Measurements from ENCODE around the gene MTERF2. TPM values are rescaled to one million over a fixed set of nuclear protein-coding genes. Genes with fewer than 3 reads are reported as not detected.

The MTERF2 gene
- total and polyA plus RNA-seq, 9 donors: 11.7 to 21.9 (median 15.3) TPM

DNA sequence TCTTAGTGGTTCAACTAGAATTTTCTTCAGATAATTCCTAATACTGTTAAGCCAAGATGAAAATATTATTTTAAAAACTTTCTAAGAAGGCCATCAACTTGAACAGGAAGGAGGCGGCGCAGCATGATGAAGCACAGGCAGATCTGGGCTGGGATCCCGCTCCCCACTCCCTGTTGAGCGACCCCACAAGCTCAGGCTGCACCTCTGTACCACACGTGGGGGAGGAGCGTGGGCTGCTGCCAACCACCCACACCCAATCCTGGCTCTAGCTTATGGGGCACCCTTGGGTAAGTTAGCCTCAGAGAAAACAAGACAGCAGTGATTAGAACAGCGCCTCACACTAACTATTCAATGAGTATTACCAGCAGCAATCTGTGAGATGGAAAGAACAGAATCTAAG, 6.0 kb downstream of the MTERF2 start:
- 52 to 58% (median 57%) methylated on average over 7 of the region's 7 CpGs for WGBS, 3 donors
- H3K36me3 ChIP-seq: no peaks in the 10 kb centered on the region
- no peak overlapping the region for H3K4me3 ChIP-seq
- no peaks in the 10 kb centered on the region for H3K9me3 ChIP-seq
- no peak overlapping the region for H3K27ac ChIP-seq
- TF ChIP-seq EP300 (IDR thresholded peaks at IDR 0.05): no peak
- TF ChIP-seq, protein P1, sequence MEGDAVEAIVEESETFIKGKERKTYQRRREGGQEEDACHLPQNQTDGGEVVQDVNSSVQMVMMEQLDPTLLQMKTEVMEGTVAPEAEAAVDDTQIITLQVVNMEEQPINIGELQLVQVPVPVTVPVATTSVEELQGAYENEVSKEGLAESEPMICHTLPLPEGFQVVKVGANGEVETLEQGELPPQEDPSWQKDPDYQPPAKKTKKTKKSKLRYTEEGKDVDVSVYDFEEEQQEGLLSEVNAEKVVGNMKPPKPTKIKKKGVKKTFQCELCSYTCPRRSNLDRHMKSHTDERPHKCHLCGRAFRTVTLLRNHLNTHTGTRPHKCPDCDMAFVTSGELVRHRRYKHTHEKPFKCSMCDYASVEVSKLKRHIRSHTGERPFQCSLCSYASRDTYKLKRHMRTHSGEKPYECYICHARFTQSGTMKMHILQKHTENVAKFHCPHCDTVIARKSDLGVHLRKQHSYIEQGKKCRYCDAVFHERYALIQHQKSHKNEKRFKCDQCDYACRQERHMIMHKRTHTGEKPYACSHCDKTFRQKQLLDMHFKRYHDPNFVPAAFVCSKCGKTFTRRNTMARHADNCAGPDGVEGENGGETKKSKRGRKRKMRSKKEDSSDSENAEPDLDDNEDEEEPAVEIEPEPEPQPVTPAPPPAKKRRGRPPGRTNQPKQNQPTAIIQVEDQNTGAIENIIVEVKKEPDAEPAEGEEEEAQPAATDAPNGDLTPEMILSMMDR (IDR thresholded peaks at IDR 0.05): no peak
- no peak for TF ChIP-seq POLR2A (IDR thresholded peaks at IDR 0.05)
- peak in 2 of 5 donors; percentile 33 to 43 for DNase-seq
- H3K4me1 ChIP-seq (ENCODE audit: insufficient read depth): peaks cover 6% of the 10 kb centered on the region
- intact Hi-C loops (cut with DNase I): loop anchor here in 1 of 4 donors (10.0 kb wide), 1 partner anchor 114 kb away; the partner anchor contains the start of gene CRY1
- no peaks in the 10 kb centered on the region for H3K27me3 ChIP-seq

DNA sequence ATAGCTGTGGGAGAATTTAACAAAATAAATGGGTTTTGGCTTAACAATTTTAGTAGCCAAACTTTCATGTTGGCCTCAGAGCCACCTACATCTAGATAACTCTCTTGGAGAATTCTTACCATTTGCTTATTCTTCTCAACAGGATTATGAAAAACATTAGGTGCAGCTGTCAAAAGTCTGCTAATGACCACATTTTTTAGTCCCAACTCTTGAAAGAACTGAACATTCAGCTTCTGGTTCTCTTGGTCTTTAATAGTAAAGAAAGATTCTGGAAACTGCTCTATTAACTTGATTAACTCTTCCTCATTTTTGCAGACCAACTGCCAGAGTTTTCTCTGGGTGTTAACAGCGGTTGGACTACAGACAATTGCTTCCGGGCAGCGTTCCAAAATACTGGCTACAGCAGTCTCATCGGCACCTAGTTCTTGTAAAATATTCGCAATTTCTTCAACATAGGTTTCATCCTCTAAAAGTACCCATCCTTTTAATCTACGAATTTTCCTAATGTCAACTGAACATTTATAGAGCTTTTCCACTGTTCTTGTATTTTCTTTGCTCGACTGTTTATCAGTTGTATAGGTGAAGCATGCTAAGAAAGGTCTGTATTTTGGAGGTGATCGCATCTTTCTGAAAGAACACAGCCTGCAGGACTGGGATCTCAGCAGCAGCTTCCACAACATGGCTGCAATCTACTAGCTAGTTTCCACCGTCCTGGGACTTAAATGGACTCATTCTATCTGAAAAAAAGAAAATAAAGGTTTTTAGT, 8.7 kb downstream of the MTERF2 start:
- H3K9me3 ChIP-seq: no peaks in the 10 kb centered on the region
- WGBS, 3 donors: 12 to 23% (median 16%) methylated on average over 9 of the region's 9 CpGs
- TF ChIP-seq, protein P1 (IDR thresholded peaks at IDR 0.05): no peak
- no peak for TF ChIP-seq POLR2A (IDR thresholded peaks at IDR 0.05)
- TF ChIP-seq EP300 (IDR thresholded peaks at IDR 0.05): no peak

DNA sequence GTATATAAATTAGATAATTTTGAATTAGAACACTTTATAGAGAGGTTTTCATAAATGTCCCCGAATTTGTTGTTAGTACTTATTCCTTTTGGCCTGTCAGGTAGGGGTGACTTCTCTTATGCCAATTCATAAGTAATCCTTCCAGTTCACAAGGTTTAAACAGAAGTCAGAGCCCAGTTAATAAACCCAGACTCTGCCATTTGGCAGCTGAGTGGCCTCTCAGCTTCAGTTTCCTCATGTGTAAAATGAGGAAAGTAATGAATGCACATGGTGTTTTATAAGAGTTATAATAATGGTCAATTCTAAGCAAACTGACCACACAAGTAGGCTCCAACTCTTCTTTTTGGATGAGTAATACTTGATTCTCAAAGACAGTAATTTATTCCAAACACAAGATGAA, 10.3 kb downstream of the MTERF2 start:
- DNase-seq: no peak
- no peaks in the 10 kb centered on the region for H3K27me3 ChIP-seq
- no peak overlapping the region for H3K27ac ChIP-seq
- H3K4me1 ChIP-seq (ENCODE audit: insufficient read depth): peaks cover 4% of the 10 kb centered on the region
- no peak overlapping the region for H3K4me3 ChIP-seq
- intact Hi-C loops (cut with DNase I): no loop called here
- WGBS, 3 donors: 69 to 82% (median 77%) methylated on average over 1 of the region's 1 CpG
- TF ChIP-seq, protein P1 (IDR thresholded peaks at IDR 0.05): no peak
- TF ChIP-seq POLR2A (IDR thresholded peaks at IDR 0.05): no peak
- TF ChIP-seq EP300 (IDR thresholded peaks at IDR 0.05): no peak
- no peaks in the 10 kb centered on the region for H3K9me3 ChIP-seq
- H3K36me3 ChIP-seq: no peaks in the 10 kb centered on the region

More for the DNA sequence above, 8.7 kb downstream of the MTERF2 start:
- intact Hi-C loops (cut with DNase I): no loop called here
- Histone ChIP-seq H3K27me3 (no peaks in the 10 kb centered on the region), H3K4me1 (ENCODE audit: insufficient read depth) (peaks cover 4% of the 10 kb centered on the region), H3K4me3 (no peak overlapping the region), H3K36me3 (no peaks in the 10 kb centered on the region), H3K27ac (no peak overlapping the region)
- DNase-seq: peak; percentile 64 to 80 (median 73)

DNA sequence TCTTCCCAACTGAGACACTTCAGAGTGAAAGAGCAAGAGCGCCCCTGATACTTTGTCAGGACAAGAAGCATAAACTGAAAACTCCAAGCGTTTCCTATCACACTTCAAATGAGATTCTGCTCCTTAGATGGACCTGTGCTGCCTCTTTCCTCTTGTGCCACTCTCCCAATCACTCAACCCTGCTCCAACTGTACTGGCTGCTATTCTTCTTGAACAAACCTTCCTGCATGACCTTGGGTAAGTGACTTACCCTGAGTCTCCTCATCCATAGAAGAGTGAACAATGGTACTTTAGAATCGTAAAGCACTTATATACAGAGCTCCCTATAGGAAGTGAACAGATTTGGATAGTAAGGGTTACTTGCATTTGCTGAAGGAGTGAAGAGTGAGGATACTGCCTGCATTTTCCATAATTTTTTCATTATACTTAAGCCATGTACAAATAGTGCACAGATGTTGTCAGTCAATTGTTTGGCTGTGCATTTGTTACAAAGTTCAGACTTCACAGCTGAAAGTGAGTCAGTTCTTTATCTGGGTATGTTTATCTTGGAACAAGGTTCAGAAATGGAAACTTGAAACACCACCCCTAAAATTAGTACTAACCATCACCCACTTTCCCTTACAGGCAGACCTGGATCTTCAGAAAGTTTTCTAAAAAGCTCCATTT, 10.8 kb downstream of the MTERF2 start:
- no peaks in the 10 kb centered on the region for H3K27me3 ChIP-seq
- no peak for TF ChIP-seq POLR2A (IDR thresholded peaks at IDR 0.05)
- TF ChIP-seq, protein P1 (IDR thresholded peaks at IDR 0.05): no peak
- TF ChIP-seq EP300 (IDR thresholded peaks at IDR 0.05): no peak
- intact Hi-C loops (cut with DNase I): no loop called here
- WGBS, 3 donors: 71 to 90% (median 83%) methylated on average over 3 of the region's 3 CpGs
- no peak overlapping the region for H3K4me3 ChIP-seq
- H3K4me1 ChIP-seq (ENCODE audit: insufficient read depth): peaks cover 4% of the 10 kb centered on the region
- H3K36me3 ChIP-seq: no peaks in the 10 kb centered on the region
- DNase-seq: no peak
- H3K27ac ChIP-seq: no peak overlapping the region
- H3K9me3 ChIP-seq: no peaks in the 10 kb centered on the region

Data from ovary (tissue), 9 donors.